ENCODE data around the gene GALNT9.

GALNT9 gene

GRCh38 chr12:132146772-132147422, 182.5 kb downstream of the GALNT9 start:
- no peak for DNase-seq (ENCODE audit: low read depth, low spot score)
